Activated naive CD4-positive, alpha-beta T cell (primary cell): ENCODE measurements around the gene WDR73.
"Not testable (repeated sequence)": the region's sequence is repeated elsewhere in the genome, so short reads cannot be mapped to it uniquely, and the experiment has no call there.

ENCODE experiments used
- DNase-seq, 4 experiments: peaks; one replicate each; lab custom pipeline; 2025; lab: John Stamatoyannopoulos, UW

WDR73 gene

GRCh38 chr15:84657748-84658079 is 3.6 kb upstream of the WDR73 start:
- no peak for DNase-seq

- DNase-seq = no peak
Observed at GRCh38 chr15:84656972-84657371, 2.9 kb upstream of the WDR73 start.

- DNase-seq = peak; percentile 22 to 71 (median 54)
Observed at GRCh38 chr15:84654689-84655453, 788 bp upstream of the WDR73 start.

GRCh38 chr15:84653584-84653909 is 536 bp downstream of the WDR73 start:
- no peak for DNase-seq

GRCh38 chr15:84649706-84650105 is 4.4 kb downstream of the WDR73 start:
- no peak for DNase-seq

GRCh38 chr15:84648539-84648938 is 5.5 kb downstream of the WDR73 start:
- no peak for DNase-seq

- no peak for DNase-seq
Observed at GRCh38 chr15:84647726-84648125, 6.4 kb downstream of the WDR73 start.

- no peak for DNase-seq
Observed at GRCh38 chr15:84645997-84646396, 8.1 kb downstream of the WDR73 start.

GRCh38 chr15:84645496-84645895 is 8.6 kb downstream of the WDR73 start:
- DNase-seq = no peak

- no peak for DNase-seq
Observed at GRCh38 chr15:84643838-84644237, 10.2 kb downstream of the WDR73 start.

GRCh38 chr15:84642640-84643039 is 11.4 kb downstream of the WDR73 start:
- DNase-seq = not testable (repeated sequence)

- DNase-seq = not testable (repeated sequence)
Observed at GRCh38 chr15:84641871-84642270, 12.2 kb downstream of the WDR73 start.

GRCh38 chr15:84638103-84638502 is 16.0 kb downstream of the WDR73 start:
- DNase-seq = no peak

- no peak for DNase-seq
Observed at GRCh38 chr15:84634228-84634837, 19.8 kb downstream of the WDR73 start.

GRCh38 chr15:84633311-84634227 is 20.5 kb downstream of the WDR73 start:
- DNase-seq = peak; percentile 18 to 69 (median 46)

GRCh38 chr15:84631706-84632272 is 22.3 kb downstream of the WDR73 start:
- DNase-seq = no peak

- no peak for DNase-seq
Observed at GRCh38 chr15:84629033-84629432, 25.1 kb downstream of the WDR73 start.

GRCh38 chr15:84625123-84625522 is 29.0 kb downstream of the WDR73 start:
- DNase-seq = no peak

GRCh38 chr15:84624359-84624758 is 29.7 kb downstream of the WDR73 start:
- no peak for DNase-seq

- DNase-seq = no peak
Observed at GRCh38 chr15:84621358-84621979, 32.6 kb downstream of the WDR73 start.

GRCh38 chr15:84620626-84621025 is 33.5 kb downstream of the WDR73 start:
- no peak for DNase-seq

GRCh38 chr15:84616235-84616634 is 37.8 kb downstream of the WDR73 start:
- no peak for DNase-seq
